Uterus (tissue), 4 donors: ENCODE results near the gene WDR36. TPM values are rescaled to one million over a fixed set of nuclear protein-coding genes. Genes with fewer than 3 reads are reported as not detected.
"Not testable (repeated sequence)": the region's sequence is repeated elsewhere in the genome, so short reads cannot be mapped to it uniquely, and the experiment has no call there.

Experiments
- DNase-seq, 2 donors: peaks; one replicate each; pipeline ENCODE4 v3.0.0-alpha.2; 2019 to 2020
- H3K27ac ChIP-seq, 2 donors: fragments of 200-600 bp; sonication (generic); 1 replicate in 1 of 2; 2 replicates in 1 of 2; pipeline ENCODE4 v1.5.1; 2016 to 2018
- H3K27me3 ChIP-seq, 2 donors: fragments of 200-600 bp; sonication (generic); one replicate each; pipeline ENCODE4 v1.5.1; 2018 to 2019; ENCODE audit warnings: control low read depth in 1 of 2
- H3K36me3 ChIP-seq, 2 donors: fragments of 200-600 bp; sonication (generic); one replicate each; pipeline ENCODE4 v1.5.1; 2019; ENCODE audit warnings: control low read depth in 1 of 2
- H3K4me1 ChIP-seq, 2 donors: fragments of 200-600 bp; sonication (generic); one replicate each; pipeline ENCODE4 v1.5.1; 2018 to 2019; ENCODE audit warnings: control low read depth in 1 of 2
- H3K4me3 ChIP-seq, 2 donors: fragments of 200-600 bp; sonication (generic); 1 replicate in 1 of 2; 2 replicates in 1 of 2; pipeline ENCODE4 v1.5.1; 2018 to 2019; ENCODE audit warnings: mild to moderate bottlenecking in 1 of 2
- H3K9me3 ChIP-seq, 2 donors: fragments of 200-600 bp; sonication (generic); one replicate each; pipeline ENCODE4 v1.5.1; 2019; ENCODE audit warnings: control low read depth in 1 of 2
- CTCF ChIP-seq, 4 experiments: fragments of 200-600 bp in 2 of 4; fragments of 450-650 bp in 2 of 4; sonication (generic) in 2 of 4; IDR thresholded peaks; one replicate each; pipeline ENCODE4 v1.5.1; 2016 to 2019; ENCODE audit warnings: antibody characterized with exemption in 4 of 4, mild to moderate bottlenecking in 2 of 4, moderate library complexity in 1 of 4
- POLR2A ChIP-seq, 2 donors: fragments of 450-650 bp; IDR thresholded peaks; one replicate each; pipeline ENCODE4 v1.6.1; 2016; ENCODE audit warnings: antibody characterized with exemption in 2 of 2, mild to moderate bottlenecking in 1 of 2, moderate library complexity in 1 of 2
- intact Hi-C: fragments of 100-400 bp; cut with DNase I; formaldehyde crosslinking; loops from one replicate; pipeline ENCODE4 v1.15.1; 2023; ENCODE audit warnings: low total_unique reads
- total RNA-seq, 4 donors: library from RNA; depleted of rRNA in 3 of 4; stranded (reverse); fragments of >200 nt in 3 of 4; gene quantifications; one replicate each; pipeline versions ENCODE4 v1.1.0 to v1.2.4, GENCODE V29; 2014 to 2023
- donor health status: DM: yes; HTN: yes; CAD: no.

WDR36 gene
- total RNA-seq, 4 donors from 2014 or later = 20.0 to 97.1 (median 29.4) TPM

DNA sequence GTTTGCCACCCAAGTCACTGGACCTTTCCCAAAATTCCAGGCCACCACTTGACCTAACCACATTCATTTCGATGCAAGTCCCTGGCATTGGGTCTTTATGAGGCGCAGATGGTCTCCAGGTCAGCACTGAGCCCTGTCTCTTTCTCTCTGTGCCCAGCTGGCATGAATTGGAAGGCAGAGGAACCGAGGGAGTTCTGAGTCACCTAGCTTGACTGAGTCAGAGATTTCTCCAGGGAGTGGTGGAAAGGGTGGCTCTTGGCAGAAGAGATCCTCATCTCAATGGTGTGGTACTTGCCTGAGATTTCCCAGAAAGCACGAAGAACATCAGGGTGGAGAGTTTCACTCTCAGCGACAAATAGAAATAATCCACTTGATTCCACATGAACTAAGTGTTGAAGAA, 43.8 kb downstream of the WDR36 start:
- DNase-seq = no peak
- H3K27me3 ChIP-seq = no peaks in the 10 kb centered on the region
- no peaks in the 10 kb centered on the region for H3K36me3 ChIP-seq
- TF ChIP-seq POLR2A (IDR thresholded peaks at IDR 0.05) (no peak), CTCF (IDR thresholded peaks at IDR 0.05) (no peak)
- no peak overlapping the region for H3K4me3 ChIP-seq
- H3K9me3 ChIP-seq = no peaks in the 10 kb centered on the region
- no peaks in the 10 kb centered on the region for H3K4me1 ChIP-seq
- H3K27ac ChIP-seq = no peak overlapping the region
- intact Hi-C loops = no loop called here

- TF ChIP-seq CTCF (IDR thresholded peaks at IDR 0.05) (no peak), POLR2A (IDR thresholded peaks at IDR 0.05) (no peak)
- no peaks in the 10 kb centered on the region for H3K9me3 ChIP-seq
- H3K27ac ChIP-seq = no peak overlapping the region
- H3K27me3 ChIP-seq = no peaks in the 10 kb centered on the region
- DNase-seq = no peak
- H3K4me3 ChIP-seq = no peak overlapping the region
- no peaks in the 10 kb centered on the region for H3K36me3 ChIP-seq
- intact Hi-C loops = no loop called here
- H3K4me1 ChIP-seq = no peaks in the 10 kb centered on the region
Observed at GRCh38 chr5:111138096-111138495, 45.9 kb downstream of the WDR36 start.

- H3K36me3 ChIP-seq, H3K9me3 ChIP-seq, intact Hi-C loops, H3K27me3 ChIP-seq, H3K4me1 ChIP-seq, DNase-seq, H3K27ac ChIP-seq, H3K4me3 ChIP-seq: not testable (repeated sequence)
Observed at GRCh38 chr5:111141471-111141870, 49.3 kb downstream of the WDR36 start.

- H3K4me1 ChIP-seq = no peaks in the 10 kb centered on the region
- intact Hi-C loops = no loop called here
- H3K27ac ChIP-seq = no peak overlapping the region
- H3K36me3 ChIP-seq = no peaks in the 10 kb centered on the region
- no peak overlapping the region for H3K4me3 ChIP-seq
- no peaks in the 10 kb centered on the region for H3K9me3 ChIP-seq
- H3K27me3 ChIP-seq = no peaks in the 10 kb centered on the region
- DNase-seq = no peak
- TF ChIP-seq CTCF (IDR thresholded peaks at IDR 0.05) = no peak
- TF ChIP-seq POLR2A (IDR thresholded peaks at IDR 0.05) = no peak
Observed at GRCh38 chr5:111142932-111143331, 50.8 kb downstream of the WDR36 start.

GRCh38 chr5:111143910-111144309, 51.8 kb downstream of the WDR36 start:
- Histone ChIP-seq H3K27ac (no peak overlapping the region), H3K4me1 (no peaks in the 10 kb centered on the region), H3K36me3 (no peaks in the 10 kb centered on the region), H3K27me3 (no peaks in the 10 kb centered on the region), H3K9me3 (no peaks in the 10 kb centered on the region), H3K4me3 (no peak overlapping the region)
- DNase-seq = peak; percentile 27 to 61
- intact Hi-C loops = no loop called here
- TF ChIP-seq CTCF (IDR thresholded peaks at IDR 0.05) = no peak

DNA sequence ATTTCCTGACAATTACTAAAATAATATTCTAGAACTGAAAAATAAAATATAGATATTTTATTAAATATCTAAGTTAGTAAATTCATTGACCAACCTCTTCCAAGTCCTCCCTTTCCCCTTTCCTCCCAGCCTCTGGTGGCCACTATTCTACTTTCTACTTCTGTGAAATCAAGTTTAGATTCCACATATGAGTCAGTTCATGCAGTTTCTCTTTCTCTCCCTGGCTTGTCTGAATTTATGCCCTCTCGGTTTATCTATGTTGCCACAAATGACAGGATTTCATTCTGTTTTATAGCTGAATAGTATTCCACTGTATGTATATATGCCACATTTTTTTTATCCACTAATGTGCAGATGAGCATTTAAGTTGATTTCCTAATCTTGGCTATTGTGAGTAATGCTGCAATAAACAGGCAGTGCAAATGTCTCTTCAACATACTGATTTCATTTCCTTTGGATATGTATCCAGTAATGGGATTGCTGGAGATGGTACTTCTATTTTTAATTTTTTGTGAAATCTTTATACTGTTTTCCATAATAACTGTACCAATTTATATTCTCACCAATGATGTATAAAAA, 52.3 kb downstream of the WDR36 start:
- Histone ChIP-seq H3K4me1 (no peaks in the 10 kb centered on the region), H3K27me3 (no peaks in the 10 kb centered on the region), H3K27ac (no peak overlapping the region), H3K36me3 (no peaks in the 10 kb centered on the region), H3K9me3 (no peaks in the 10 kb centered on the region), H3K4me3 (no peak overlapping the region)
- TF ChIP-seq POLR2A (IDR thresholded peaks at IDR 0.05) (no peak), CTCF (IDR thresholded peaks at IDR 0.05) (no peak)
- no peak for DNase-seq
- intact Hi-C loops = no loop called here
